ENCODE results near the gene MBTPS2.
"Not testable (repeated sequence)": the region's sequence is repeated elsewhere in the genome, so short reads cannot be mapped to it uniquely, and the experiment has no call there.

DNA sequence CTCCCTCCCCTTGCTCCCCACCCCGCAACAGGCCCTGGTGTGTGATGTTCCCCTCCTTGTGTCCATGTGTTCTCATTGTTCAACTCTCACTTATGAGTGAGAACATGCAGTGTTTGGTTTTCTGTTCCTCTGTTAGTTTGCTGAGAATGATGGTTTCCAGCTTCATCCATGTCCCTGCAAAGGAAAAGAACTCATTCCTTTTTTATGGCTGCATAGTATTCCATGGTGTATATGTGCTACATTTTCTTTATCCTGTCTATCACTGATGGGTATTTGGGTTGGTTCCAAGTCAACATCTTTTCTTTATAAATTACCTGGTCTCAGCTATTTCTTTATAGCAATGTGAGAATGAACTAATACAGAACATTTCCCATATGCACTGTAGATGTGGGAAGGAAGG lies 19.2 kb upstream of the MBTPS2 start:
- TF ChIP-seq, protein P1, sequence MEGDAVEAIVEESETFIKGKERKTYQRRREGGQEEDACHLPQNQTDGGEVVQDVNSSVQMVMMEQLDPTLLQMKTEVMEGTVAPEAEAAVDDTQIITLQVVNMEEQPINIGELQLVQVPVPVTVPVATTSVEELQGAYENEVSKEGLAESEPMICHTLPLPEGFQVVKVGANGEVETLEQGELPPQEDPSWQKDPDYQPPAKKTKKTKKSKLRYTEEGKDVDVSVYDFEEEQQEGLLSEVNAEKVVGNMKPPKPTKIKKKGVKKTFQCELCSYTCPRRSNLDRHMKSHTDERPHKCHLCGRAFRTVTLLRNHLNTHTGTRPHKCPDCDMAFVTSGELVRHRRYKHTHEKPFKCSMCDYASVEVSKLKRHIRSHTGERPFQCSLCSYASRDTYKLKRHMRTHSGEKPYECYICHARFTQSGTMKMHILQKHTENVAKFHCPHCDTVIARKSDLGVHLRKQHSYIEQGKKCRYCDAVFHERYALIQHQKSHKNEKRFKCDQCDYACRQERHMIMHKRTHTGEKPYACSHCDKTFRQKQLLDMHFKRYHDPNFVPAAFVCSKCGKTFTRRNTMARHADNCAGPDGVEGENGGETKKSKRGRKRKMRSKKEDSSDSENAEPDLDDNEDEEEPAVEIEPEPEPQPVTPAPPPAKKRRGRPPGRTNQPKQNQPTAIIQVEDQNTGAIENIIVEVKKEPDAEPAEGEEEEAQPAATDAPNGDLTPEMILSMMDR (IDR thresholded peaks at IDR 0.05) = not testable (repeated sequence)
- TF ChIP-seq POLR2A (IDR thresholded peaks at IDR 0.05; ENCODE audit: low read depth); EP300 (IDR thresholded peaks at IDR 0.05); POLR2AphosphoS5 (IDR thresholded peaks at IDR 0.05): not testable (repeated sequence)
